Stimulated activated CD4-positive, alpha-beta T cell treated with anti-CD3 and anti-CD28 coated beads, Interleukin-1b, Interleukin-23, amount 100 ng/mL, for 1 hour (primary cell): ENCODE data around the gene MAP4K3.
"Not testable (repeated sequence)": the region's sequence is repeated elsewhere in the genome, so short reads cannot be mapped to it uniquely, and the experiment has no call there.

ENCODE experiments used
- DNase-seq, 2 donors: peaks; one replicate each; pipeline ENCODE4 v3.0.0-alpha.2; 2020; ENCODE audit warnings: low read depth in 2 of 2

MAP4K3 gene

DNA sequence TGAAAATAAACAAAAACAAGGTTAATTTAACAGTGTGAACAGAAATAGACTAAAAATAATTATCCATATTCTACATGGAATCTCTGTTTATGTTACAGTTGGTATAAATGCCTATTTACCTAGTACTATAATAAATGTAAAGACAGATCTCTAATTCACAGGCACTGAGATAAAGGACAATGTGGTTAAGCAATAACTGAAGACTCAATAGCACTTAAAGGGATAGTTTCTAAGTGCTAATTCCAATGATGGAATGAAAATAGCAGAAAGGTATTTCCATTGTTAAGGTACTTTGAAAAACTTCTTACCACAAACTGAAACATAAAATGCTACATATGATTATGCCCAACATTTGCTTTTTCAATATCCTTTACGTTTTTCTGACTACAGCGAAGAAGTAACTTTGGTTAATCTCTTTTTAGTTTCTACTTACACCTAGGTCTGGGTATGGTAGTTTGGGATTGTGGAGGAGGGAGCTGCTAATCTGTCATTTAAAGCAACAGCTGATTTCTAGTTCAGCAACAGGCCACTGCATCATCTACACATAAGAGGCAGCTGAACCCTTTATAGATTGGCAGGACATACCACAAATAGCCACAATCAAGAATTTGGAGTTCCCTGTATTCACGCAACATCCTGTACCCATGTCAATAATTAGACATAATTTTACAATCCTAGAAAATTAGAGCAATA is 27.2 kb downstream of the MAP4K3 start:
- no peak for DNase-seq

DNA sequence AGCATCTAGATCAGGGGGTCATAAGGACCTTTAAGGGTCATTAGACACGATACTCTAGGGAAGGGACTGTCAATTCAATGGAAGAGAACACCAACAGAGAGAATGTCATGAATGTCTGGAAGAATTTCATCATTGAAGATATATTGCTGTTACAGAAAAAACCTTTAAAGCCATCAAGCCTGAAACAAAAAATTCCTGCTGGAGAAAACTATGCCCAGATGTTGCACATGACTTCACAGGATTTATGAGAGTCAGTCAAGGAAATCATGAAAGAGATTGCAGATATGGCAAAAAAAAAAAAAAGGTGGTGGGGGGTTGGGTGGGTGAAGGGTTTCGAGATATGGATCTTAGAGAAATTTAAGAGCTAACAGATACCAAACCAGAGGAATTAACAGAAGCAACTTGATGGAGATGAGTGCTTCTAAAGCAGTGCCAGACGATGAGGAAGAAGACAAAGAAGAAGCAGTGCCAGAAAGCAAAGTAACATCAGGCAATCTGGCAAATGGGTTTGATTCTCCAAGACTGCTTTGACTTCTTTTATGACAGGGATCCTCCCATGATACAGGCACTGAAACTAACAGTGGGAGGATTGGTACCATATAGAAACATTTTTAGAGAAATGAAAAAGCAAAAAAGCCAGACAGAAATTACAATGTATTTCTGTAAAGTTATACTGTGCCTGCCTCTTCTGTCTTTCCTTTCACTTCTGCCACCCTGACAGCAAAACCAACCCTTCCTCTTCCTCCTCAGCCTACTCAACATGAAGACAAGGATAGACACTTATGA is 28.5 kb downstream of the MAP4K3 start:
- DNase-seq: no peak

DNA sequence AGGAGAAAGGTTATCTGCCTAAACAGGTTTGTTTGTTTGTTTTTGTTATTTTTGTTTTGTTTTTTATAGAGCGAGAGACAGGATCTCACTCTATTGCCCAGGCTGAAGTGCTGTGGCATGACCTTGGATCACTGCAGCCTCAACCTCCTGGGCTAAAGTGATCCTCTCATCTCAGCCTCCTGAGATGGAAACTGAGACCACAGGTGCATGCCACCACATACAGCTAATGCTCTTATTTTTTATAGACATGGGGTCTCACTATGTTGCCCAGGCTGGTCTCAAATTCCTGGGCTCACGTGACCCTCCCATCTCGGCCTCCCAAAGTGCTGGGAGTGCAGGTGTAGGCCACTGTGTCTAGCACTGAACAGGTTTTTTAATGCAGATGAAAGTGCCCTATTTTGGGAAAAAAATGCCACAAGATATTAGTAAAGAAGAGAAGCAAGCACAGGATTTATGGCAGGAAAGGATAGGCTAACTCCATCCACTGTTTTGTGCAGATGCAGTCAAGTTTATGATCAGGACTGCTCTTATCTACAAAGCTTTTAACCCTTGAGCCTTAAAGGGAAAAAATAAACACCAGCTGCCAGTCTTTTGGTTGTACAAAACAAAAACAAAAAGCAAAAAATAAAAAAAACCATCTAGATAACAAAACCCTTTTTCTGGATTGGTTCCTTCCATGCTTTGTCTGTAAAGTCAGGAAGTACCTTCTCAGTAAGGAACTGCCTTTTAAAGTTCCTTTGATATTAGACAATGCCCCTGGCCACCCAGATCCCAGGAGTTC is 29.4 kb downstream of the MAP4K3 start:
- no peak for DNase-seq

DNA sequence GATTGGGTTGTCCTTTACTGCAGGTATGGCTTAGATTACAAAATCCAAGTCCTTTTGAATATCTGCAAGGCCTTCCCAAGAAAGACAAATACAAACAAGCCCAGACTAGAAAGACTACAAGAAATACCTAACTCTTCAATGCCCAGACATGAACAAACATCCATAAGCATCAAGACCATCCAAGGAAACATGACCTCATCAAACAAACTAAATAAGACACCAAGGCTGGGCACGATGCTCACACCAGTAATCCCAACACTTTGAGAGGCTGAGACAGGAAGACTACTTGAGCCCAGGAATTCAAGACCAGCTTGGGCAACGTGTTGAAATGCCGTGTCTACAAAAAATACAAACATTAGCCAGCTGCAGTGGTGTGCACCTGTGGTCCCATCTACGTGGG is 31.7 kb downstream of the MAP4K3 start:
- no peak for DNase-seq

DNA sequence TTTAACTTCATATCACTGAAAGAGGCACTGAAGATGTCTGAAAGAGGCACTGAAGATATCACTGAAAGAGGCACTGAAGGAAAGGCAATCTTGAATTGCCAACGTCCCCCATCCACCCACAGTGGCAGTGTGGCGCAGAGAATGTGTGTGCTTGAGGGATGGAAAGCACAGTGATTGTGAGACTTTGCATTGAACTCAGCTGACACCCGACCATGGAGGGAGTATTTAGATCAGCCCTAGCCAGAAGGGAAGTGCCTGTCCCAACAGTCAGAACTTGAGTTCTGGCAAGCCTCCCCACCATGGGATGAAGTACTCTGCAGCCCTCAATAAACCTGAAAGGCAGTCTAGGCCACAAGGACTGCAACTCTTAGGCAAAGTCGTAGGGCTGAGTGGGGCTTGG is 33.8 kb downstream of the MAP4K3 start:
- DNase-seq: no peak

DNA sequence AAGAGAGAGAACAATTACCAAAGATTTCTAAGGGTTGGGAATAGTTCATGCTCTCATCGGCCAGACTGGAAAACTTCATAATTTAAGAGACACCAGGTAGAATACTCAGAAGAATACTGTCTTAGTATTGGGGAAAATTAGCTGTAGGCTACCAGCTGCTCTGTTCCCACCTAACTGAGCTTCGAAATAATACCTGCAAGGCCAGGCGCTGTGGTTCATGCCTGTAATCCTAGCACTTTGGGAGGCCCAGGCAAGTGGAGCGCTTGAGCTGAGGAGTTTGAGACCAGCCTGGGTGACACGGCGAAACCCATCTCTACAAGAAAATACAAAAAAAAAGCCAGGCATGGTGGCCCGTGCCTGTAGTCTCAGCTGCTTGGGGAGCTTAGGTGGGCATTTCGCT is 35.8 kb downstream of the MAP4K3 start:
- DNase-seq: no peak

DNA sequence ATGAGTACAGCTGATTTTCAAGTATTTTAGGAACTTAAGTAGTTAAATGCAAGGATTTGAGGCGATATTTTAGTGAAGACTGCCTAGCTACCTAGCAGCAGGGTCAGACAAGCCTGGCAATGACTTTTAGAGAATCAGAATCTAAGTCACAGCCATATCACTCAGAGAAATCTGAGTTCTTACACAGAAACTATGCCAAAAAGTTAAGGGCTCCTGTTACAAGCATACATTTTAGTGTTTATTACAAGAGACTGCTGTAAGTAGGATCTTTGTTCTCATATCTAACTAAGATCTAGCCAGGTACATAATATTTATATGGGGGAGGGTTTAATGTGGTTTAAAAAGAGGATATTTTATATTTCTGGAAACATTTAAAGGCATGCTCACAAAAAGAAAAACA is 37.5 kb downstream of the MAP4K3 start:
- no peak for DNase-seq

DNA sequence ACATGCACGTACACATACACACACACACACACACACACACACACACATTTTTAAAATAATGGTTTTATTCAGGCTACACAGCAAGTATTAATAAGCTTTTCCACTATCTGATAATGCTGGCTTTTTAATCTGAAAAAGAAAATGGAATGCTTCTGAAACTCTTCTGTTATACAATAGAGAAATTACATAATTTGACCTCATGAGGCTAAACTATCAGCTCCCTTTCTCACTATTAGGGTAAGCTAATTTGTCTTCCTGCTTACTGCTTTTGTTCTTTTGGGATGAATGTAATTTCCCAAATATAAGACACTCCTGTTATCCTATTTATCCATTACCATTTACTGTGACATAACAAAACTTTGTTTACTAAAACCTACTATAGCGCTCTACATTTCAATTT is 41.8 kb downstream of the MAP4K3 start:
- DNase-seq: no peak

DNA sequence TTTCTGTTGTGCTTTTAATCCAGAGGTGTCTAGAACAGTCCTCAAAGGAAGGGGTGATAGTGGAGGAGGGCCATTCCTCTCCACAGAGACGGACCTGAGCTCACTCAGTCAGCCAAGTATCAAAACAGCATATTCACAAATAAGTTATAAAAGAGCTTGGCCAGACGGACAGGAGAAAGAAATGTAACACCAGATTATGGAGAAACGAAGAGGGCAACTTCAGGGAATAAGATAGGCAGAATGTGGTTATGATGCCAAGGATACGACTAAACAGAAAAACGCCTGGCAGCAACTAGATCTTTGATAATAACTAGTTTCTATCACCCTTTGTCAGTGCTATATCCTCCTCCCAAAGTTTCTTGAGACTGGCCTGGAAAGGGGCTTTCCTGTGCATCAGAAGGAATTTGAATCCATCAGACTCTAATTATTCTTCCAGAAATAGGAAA is 42.5 kb downstream of the MAP4K3 start:
- no peak for DNase-seq

DNA sequence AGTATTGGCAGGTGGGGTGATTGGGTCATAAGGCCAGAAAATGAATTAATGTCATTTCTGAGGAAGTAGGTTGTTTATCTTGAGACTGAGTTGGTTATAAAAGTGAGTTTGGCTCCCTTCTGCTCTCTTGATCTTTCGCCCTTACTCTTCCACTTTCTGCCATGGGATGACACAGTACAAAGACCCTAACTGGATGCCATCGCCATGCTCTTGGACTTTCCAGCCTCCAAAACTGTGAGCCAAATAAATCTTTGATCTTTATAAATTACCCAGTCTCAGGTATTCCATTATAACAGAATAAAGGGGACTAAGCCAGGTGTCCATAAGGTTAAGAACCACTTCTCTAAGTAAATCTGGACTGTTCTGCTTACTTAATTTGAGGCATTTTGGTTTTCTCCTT is 44.4 kb downstream of the MAP4K3 start:
- DNase-seq: no peak

DNA sequence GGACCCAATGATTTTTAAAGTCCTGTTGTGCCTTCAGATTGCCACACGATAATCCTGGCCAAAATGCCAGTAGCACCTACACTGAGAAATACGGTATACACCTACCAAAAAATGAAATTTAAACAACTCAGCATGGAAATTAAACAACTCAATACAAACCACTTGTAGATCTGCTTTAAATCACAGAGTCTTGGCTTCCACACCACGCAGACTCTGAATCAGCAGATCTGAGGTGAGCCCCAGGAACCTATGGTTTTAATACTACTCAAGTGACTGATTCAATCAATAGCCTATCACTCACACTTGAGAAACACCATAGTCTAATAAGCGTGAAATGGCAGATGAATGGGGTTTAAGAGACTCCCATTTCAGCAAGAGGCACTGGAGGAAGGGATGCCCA is 46.9 kb downstream of the MAP4K3 start:
- DNase-seq: no peak

DNA sequence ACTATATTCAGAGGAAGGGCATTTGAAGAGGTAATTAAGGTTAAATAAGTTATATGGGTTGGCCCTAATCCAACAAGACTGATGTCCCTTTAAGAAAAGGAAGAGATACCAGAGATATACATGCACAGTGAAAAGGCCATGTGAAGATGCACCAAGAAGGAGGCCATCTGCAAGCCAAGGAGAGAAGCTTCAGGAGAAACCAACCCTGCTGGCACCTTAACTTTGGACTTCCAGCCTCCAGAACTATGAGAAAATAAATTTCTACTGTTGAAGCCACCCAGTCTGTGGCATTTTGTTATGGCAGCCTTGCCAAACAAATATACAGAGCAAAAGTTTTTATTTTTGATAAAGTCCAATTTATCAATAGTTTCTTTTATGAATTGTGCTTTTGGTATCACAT is 51.0 kb downstream of the MAP4K3 start:
- no peak for DNase-seq

DNA sequence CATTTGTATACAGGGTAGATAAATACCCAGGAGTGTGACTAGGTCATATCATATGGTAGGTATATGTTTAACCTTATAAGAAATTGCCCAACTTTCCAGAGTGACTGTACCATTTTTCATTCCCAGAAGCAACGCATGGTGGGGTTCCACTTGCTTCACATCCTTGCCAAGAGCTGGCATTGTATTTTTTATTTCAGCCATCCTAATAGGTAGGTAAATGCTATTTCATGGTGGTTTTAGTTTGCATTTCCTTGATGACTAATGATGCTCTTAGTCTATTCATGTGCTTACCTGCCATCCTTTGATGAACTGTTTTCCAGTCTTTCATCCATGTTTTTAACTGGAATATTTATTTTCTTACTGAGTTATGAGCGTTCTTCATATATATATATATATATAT is 51.9 kb downstream of the MAP4K3 start:
- DNase-seq: no peak

DNA sequence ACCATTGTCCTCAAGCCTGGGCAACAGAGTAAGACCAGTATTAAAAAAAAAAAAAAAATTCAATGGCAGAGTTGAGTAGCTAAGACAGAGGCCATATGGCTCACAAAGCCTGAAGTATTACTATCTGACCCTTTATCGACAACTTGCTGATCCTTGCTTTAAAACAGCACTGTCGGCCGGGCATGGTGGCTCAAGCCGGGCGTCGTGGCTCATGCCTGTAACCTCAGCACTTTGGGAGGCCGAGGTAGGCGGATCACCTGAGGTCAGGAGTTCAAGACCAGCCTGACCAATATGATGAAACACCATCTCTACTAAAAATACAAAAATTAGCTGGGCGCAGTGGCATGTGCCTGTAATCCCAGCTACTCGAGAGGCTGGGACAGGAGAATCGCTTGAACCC is 53.0 kb downstream of the MAP4K3 start:
- not testable (repeated sequence) for DNase-seq

DNA sequence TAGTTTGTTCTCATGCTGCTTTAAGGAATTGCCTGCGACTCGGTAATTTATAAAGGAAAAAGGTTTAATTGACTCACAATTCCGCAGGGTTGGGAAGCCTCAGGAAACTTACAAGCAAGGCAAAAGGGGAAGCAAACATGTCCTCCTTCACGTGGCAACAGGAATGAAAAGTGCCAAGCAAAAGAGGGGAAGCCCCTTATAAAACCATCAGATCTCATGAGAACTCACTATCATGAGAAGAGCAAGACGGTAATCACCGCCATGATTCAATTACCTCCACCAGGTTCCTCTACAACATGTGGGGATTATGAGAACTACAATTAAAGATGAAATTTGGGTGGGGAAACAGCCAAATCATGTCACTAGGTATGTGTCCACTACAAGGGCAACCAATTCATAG is 53.9 kb downstream of the MAP4K3 start:
- DNase-seq: no peak

DNA sequence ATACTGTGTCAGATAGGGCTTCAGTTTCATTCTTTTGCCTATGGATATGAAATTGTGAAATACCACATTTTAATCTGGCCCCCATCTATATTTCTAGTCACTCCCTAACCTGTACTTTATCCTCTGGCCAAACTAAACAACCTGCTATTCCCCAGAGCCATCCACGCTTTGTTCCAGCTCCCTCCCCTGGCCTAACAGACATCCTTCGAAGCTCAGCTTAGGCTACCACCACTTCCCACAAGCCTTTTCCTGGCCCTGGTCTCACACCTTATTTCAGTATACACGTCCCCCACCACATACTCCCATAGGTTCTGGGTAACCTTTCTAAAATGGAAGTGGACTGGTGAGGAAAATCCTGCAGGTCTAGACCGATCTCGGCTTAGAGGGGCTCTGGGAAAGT is 55.4 kb downstream of the MAP4K3 start:
- no peak for DNase-seq

DNA sequence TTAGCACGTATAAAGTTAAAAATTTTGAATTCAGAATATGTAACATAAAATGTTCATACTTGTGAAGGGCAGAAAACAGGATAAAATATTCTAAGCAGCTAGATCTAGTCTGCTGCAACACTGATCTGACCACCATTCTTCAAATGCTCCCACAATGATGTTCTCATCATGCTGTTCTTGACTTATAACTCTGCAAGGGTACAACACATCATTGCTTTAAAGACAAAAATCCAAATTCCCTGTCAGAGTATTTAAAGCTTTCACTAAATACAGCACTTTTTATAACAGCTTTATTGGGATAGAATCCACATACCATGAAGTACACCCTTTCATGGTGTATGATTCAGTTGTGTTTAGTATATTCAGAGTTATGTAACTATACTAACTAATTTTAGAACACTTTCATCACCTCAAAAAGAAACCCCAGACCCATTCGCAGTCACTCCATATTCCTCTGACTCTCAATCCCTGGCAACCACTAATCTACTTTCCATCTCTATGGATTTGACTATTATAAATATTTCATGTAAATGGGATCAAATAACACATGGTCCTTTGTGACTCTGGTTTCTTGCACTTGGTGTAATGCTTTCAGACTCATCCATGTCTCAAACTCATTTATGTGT is 56.4 kb downstream of the MAP4K3 start:
- DNase-seq: no peak

DNA sequence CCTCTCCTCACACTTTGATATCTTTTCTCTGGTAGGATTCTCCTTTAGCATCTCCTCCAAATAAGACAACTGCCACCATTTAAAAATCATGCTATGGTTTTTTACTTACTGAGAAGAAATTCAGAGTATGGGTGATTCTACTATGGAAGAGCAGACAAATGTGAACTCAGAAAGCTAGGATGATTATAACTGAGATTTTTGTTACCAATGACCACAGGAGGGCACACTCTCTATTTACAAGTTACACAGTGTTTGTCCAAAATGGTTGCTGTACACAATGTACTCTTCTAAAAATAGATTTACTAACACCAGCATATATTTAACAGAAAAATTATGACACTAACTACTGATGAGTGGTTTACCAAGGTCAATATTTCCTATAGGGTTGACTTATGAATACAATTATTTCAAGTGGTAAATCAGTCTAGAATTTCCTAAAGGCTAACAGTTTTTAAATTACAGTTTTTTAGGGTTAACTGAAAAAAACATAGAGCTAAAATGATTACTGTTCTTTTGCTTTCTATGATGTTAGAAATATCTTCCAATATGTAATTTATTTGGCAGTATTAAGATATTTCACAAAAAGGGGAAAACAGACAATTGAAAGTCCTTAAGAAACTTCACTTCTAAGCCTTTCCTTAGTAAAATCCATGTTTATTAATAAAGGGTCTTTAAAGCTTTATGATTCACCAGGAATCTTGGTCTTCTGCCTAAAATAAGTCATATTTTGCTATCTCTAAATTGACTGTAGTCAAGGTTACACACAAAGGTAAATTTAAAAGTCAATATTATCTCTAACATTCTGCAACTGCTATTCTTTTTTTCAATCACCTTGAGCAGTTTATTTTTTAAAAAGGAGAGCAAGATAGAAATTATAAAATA is 57.2 kb downstream of the MAP4K3 start:
- no peak for DNase-seq

DNA sequence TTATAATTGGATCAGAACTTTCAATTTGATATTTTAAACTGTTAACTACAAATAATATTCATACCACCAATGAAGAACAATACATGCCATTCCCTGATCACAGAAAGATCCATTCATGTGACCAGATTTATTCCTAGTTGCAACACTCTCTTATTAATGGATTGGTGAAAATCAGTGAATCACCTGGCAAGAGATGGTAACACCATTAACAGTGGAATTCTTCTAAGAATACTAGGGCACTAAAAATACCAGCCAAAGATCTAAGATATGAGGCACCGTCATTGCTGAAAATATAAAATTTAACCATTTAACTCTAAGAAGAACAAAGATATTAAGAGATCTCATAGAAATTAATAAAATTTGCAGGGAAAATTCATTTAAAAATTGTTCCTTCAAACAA is 58.1 kb downstream of the MAP4K3 start:
- no peak for DNase-seq

DNA sequence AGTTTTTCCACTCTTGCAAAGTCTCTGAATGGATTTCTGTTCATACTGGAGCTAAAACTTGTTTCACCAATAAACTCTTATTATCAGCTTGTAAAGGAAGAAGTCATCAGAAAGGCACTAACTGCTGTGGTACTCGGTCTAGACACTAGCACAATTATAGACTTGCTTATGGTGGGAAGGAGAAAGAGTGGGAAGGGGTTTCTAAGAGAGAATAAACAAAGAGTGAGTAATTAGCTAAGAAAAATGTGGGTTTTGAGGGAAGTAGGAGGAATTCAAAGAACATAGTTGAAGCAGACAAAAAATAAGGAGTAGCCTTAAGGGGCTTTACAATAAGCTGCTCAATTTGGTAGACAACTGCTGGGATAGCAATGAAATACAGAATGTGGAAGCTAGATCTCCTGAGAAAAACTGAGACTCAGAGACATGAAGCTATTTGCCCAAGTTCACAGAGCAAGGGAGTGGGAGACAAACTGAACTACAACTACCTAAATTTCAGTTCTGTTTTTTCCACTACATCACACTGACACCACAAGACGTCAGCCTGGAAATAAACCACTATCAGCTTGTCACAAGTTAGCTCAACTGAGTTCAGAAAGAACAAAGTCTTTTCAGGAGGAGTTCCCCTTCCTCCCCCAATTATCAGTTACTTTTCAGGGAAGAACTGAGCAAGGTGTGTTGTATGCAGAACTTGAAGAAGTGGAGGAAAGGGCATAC is 59.7 kb downstream of the MAP4K3 start:
- no peak for DNase-seq

DNA sequence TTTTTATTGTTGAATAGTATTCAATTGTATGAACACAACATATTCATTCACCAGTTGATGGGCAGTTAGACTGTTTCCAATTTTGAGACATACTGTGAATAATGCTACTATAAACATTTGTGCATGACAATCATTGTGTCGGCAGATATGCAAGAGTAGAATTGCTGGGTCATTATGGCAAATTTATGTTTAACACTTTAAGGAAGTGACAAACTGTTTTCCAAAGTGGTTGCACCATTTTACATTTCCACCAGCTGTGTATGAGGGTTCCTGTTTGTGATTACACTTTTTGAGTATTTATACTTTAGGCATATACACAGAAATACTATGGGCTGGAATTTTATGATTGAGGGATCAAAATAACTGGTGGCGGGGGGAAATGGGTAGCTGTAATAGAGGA is 61.2 kb downstream of the MAP4K3 start:
- no peak for DNase-seq
